CD4-positive, alpha-beta T cell treated with Interleukin-15 for 4 hours (primary cell): Measurements from ENCODE around the gene FIBP.
"Not testable (repeated sequence)": the region's sequence is repeated elsewhere in the genome, so short reads cannot be mapped to it uniquely, and the experiment has no call there.

Experiments
- DNase-seq: peaks from one replicate; pipeline ENCODE4 v3.0.0-alpha.2; 2020; ENCODE audit warnings: low spot score

The FIBP gene

GRCh38 chr11:65859095-65859811 lies 29.0 kb downstream of the FIBP start:
- DNase-seq, result peak; percentile 97

- no peak for DNase-seq
These were observed 29.6 kb downstream of the FIBP start for GRCh38 chr11:65858681-65859087.

GRCh38 chr11:65857853-65858680 lies 30.2 kb downstream of the FIBP start, which contains the start of gene CFL1:
CFL1 (minus strand) TSS chr11:65858180; CDS start chr11:65858099, 81 bp downstream.
- DNase-seq, result peak; percentile 97

DNA sequence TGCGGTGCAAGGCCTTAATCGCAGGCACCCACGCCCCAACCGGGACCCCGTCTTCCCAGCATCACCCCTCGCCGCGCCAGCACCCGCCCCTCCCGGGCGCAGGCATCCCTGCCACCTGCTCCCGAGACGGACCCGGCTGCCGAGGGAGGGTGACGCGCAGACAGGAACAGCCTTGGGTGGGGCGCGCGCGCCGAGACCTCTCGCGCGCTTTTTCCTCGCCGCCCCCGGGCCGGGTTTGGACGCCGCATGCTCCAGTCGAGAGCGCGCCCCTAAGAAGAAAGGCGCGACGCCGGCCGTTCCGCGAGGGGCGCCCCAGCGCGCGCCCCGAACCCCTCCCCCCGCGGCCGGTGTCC lies 30.8 kb downstream of the FIBP start:
- DNase-seq, result peak; percentile 60

DNA sequence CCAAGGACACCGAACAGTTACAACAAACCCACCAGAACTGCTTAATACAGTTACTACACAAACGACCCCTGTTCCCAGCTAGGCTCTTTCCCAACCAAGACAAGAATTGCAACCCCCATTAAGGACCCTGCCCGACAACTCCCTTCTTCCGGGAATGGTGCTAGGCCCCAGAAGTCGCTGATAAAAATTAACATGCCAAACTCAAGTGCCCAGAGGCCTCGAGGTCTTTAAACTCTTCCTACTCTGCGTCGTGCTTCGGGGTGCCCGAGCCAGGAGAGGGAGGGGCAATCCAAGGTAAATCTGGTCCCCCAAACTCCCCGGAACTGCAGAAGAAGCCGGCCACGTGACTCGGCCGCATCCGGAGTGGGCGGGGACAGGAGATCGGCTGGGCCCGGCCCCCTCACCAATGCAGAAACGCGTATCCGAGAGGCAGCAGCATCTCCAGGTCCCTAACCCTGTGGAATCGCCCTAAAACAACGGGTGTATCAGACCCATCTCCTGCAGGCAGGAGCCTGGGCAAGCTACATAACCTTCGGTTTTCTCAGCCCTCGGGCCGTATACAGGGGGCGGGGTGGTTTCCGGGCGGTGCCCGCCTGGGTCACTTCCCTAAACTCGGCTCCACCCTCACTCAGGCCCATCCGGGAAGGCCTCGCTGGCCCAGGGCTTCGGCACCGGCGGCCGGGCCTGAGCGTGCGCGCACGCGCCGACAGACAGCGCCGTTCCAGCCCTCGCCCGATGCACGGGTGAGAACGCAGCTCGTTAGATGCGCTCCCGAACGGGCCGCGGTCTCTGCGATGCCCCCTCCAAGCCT lies 31.4 kb downstream of the FIBP start:
- peak; percentile 82 for DNase-seq

- DNase-seq, result no peak
These were observed 32.3 kb downstream of the FIBP start for GRCh38 chr11:65855927-65856363.

DNA sequence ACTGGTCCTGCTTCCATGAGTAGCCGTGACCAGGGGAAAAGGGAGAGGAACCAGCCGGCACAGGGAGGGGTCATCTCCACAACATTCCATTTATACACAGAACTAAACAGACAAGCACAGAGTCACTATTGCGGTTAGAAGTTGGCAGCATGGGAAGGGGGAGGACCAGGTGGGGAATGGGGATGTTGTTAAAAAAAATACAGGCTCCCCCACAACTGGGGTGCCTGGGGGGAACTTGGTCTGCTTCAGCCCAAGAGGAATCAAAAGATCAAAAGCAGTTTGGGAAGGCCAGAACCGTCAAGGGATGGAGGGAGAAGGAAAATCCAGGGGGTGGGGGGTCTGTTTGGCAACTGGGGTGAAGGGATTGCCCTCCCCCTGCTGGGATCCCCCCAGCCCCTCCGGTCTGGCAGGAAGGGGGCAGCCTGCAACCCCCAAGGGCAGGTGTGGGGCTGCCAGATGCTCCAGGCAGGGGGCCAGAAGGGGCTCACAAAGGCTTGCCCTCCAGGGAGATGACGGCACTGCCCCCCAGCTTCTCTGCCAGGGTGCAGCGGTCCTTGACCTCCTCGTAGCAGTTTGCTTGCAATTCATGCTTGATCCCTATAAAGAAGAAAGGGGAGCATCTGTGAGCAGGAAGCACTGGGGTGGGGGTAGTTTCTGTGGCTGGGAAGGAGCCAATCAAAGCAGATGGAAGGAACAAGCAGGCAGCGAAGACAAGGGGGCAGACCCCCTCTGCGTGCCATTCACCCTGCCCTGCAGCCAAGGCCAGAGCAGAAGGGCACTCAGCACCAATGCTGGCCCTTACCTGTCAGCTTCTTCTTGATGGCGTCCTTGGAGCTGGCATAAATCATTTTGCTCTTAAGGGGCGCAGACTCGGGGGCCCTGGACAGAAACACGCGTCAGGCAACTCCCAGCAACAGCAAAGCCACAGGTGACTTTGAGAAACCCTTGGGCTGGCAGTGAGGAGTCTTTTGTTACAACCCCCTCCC lies 33.1 kb downstream of the FIBP start:
- no peak for DNase-seq

DNA sequence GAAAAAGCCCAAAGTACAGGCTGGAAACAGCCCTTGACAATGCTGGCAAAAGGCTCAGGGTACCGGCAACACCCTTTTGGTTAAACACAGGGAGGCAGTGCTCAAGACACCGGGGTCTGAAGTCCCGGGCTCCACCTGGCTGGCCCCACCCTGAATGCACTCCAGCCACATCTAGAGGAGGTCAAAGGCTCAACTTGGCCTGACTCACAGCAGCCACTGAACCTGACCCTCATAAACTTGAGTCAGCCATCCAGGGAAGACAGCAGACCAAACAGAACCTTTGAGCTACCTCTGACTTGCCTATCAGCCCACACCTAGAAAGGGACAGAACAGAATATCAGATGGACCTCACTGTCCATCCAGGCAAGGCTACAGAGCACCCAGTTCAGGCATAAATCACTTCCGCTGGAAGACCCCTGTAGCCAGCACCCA lies 34.1 kb downstream of the FIBP start:
- DNase-seq, result no peak

DNA sequence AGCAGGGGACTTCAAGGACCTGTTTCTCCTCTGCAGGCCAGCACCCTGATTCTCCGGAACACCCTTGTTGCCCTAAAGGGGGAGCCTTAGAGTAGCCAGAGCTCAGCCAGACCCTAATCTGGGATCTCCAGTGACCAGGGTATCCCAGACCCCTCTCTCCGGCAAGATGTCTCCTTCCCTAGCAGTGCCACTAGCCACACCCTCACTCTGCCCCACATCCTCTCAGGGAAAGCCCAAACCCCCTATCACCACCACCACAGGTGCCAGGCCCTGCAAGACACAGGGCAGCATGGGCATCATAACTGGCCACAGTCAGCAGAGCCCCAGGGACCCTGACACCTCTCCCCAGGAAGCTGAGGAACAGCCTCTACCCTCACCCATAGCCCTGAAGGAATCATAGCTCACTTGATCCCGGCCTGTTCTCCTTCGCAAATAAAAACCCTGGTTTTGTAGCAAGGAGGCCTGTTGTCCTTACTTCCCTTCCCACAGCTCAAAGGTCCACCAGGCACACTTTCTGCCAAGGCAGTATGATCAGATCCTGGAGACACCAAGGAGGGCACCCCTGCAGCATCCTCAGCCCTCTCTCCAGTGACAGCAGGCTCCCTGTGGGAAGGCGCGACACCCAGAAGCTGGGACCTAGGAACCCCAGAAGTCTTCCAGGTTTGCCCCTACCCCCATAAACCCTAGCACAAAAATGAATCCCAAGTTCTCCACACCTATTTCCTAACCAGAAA lies 34.9 kb downstream of the FIBP start:
- DNase-seq, result no peak

DNA sequence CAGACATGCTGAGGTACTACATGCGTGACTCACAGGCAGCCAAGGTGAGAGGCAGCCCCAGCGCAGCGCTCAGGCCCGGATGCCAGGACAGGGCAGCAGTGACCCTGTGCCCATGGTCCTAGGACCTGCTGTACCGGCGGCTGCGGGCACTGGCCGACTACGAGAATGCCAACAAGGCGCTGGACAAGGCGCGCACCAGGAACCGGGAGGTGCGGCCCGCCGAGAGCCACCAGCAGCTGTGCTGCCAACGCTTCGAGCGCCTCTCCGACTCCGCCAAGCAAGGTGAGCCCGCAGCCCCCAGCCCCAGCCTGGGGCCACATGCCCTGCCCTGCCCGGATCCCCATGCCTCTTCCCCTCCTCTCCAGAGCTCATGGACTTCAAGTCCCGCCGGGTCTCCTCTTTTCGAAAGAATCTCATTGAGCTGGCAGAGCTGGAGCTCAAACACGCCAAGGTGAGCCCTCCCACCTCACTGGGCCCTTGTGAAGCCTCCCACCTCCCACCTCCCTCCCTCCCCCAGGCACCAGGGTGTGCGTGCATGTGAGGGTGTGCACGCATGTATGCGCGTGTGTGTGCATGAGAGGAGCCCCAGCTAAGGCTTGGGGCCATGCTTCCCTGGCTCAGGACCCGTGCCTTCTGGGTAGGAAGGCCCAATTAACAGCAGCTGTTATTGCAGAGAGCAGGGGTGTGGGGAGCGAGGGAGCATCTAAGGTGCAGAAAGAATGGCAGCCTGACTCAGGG lies 35.6 kb downstream of the FIBP start:
- no peak for DNase-seq

DNA sequence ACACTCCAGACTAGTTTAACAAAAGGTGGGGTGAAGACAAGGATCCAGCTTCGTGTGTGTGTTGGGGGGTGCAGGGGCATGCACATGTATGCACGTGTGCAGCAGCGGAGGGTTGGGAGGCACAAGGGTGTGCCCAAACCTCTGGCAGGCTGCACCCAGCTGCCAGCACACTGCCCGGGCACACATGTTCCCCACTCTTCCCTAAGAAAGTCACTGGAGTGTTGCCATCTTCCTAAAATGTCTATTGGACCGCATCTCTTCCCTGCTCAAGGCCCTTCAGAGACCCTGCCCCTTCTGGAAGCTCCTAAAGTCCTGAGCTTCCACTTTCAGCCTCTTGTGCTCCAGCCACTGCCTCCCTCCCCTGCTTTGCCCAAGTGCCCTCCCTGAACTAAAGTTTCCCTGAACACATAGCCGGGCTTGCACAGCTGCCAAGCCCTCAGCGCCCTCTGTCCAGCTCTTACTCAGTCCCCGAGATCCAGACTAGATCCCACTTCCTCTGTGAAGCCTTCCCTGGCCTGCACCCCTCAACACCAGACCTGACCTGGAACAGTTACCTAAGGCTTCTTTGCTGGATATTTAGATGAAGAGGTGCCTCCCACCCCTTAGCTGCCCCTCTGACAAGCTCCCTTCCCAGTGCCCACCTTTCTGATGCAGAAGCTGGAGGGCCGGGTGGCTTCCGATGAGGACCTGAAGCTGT lies 36.3 kb downstream of the FIBP start:
- no peak for DNase-seq

DNA sequence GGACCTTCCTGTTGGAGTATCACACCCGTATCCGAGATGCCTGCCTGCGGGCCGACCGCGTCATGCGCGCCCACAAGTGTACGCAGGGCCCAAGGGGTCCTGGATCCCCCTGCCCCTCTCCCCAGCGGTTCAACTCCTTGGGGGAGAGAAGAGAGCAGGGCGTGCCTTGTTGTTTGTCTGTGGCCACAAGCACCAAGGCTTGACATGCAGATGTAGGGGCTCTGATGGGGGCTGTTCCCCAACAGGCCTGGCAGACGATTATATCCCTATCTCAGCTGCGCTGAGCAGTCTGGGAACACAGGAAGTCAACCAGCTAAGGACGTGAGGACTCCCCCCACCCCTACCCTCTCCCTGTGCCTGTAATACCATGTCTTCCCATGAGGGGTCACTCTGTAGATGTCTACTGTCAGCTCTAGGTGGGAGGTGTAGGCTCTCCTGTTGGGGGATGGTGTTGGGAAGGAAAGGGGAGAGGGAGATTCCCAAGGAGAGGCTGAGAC lies 37.1 kb downstream of the FIBP start:
- DNase-seq, result no peak

GRCh38 chr11:65850217-65851082 lies 37.8 kb downstream of the FIBP start:
- DNase-seq, result no peak

- no peak for DNase-seq
These were observed 38.5 kb downstream of the FIBP start for GRCh38 chr11:65849771-65850216.

DNA sequence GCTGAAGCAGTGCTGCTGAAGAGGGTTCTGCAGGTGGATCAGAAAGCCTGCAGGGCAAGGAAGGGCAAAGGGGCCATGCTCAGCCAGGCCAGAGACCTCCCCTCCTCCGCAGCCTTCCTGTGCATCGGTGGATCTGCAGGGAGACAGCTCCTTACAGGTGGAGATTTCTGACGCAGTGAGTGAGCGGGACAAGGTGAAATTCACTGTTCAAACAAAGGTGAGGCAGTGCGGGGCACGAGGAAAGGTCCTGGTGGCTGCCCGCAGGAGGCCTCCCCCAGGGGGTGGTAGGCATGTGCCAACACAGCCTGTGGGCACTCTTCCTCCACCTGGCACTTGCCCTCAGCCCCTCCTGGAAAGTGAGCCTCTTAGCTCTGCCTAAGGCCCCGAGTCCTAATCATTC lies 38.9 kb downstream of the FIBP start:
- DNase-seq, result no peak

- not testable (repeated sequence) for DNase-seq
These were observed 39.6 kb downstream of the FIBP start for GRCh38 chr11:65848693-65849092.

DNA sequence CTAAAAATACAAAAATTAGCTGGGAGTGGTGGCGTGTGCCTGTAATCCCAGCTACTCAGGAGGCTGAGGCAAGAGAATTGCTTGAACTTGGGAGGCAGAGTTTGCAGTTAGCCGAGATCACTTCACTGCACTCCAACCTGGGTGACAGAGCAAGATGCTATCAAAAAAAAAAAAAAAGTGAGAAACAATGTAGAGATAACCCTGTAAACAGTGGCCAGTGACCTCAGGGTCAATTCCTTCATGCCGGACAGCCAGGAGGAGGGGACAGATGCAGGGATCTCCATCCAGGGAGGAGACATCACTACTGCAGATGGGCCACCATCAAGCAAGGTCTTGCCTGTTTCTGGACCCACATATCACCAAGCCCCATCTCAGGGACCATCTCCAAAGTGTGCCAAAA lies 40.5 kb downstream of the FIBP start:
- DNase-seq, result no peak
